ENCODE results near the gene FLOT2.
"Not testable (repeated sequence)": the region's sequence is repeated elsewhere in the genome, so short reads cannot be mapped to it uniquely, and the experiment has no call there.

FLOT2 gene

DNA sequence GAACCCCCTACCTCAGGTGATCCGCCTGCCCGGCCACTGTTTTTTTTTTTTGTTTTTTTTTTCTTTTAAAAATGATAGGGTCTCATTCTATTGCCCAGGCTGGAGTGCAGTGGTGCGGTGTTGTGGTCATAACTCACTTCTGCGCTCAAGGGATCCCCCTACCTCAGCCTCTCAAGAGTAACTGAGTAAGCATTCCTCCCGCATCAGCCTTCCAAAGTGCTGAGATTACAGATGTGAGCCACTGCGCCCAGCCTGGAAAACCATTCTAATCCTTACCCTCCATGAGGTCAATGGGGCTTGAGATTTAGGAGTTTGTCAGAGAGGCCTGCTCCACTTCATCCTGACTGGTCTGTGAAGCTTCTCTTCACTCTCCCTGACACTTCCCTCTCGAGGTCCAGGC, 30.3 kb downstream of the FLOT2 start:
- DNase-seq = no peak

- DNase-seq = peak; percentile 59
Observed at GRCh38 chr17:28865946-28866752, 31.4 kb downstream of the FLOT2 start.

DNA sequence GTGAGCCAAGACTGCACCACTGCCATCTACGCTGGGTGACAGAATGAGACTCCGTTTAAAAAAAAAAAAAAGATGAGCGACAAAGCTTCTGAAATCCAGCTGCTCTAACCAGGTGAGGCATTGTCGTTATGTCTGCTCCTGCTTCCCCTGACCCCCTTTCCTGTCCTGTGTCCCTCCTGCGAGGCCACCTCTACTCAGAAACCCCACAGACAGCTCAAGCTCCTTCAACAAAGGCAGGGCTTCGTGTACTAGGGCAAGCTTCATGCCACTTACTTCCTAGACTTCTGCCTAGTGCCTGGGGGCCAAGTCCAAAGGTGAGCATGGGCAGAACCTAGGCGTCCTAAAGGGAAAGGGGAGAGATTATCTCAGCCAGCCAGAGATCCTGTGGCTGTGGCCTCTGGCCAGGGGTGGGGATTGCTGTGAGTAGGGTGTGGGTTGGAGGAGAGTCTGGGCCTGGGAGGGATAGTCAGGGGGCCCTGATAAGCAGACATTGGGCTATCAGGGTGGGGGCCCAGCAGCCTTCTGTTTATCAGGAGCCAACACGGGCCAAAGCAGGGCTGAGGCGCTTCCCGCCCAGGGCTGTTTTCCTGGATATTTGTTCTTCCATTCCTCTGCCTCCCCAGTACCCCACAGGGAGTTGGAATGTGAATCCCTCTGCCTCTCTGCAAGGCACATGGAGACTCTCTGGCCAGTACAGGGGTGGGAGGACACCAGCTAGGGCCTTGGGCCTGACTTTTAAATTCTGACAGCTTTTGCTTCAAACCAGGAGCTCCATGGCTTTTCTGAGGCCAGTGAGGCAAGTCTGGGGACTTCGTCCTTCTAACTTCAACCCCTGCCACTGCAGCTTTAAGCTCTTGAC, 32.3 kb downstream of the FLOT2 start:
- no peak for DNase-seq

GRCh38 chr17:28863953-28864352, 33.6 kb downstream of the FLOT2 start:
- no peak for DNase-seq

DNA sequence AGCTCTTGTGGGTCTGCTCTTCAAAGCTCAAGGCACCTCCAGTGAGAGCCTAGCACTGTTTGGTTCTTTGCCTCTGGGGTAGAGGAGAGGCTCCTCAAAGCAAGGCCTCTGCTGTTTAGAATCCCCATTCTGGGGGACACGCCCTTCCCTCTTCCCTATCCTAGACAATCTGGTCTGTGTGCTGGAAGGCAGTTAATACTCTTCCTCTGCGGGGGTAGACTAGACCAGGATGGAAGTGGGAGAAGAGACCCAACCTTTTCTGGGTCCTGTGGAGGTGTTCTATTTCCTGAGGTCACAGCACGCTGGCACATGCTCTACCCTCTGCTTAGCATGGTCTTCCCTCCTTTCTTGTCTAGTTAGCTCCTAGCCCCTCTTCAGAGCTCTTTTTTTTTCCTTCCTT, 35.0 kb downstream of the FLOT2 start:
- DNase-seq = no peak

DNA sequence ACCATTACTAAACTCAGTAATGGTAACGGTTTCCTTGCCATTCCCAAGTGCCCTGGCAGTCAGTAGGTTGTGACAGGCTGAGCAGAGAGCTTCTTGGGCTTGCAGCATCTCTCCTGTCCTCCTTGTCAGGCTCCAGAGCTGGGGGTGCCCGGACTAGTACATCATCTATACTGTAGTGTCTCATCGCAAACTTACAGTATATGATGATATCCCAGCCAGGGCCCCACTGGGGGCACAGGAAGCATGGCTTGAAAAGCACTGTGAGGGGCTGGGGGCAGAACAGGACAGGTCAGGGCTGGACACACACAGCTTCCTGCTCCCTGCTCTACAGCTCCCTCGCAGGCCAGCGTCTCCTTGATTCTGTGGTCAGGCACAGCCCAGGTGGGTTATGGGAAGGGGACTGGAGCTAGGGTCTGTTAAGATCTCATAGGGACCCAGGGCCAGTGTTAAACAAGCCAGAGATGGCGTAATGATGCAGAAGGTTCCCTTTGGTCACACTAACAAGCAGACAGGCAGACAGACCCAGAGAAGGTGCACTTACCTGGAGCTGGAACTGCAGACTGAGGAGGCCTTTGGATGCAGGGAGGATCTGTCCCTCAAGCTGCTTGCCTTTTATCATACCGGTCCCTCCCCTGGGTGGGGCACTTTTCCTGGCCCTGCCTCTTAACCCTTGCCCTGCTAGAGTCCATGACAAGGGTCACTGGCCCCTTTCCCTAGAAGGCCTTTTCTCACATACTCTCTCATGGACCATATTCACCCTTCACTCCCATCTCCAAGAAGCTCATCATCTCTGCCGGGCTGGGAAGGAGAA, 35.9 kb downstream of the FLOT2 start:
- no peak for DNase-seq

GRCh38 chr17:28860363-28860808, 37.1 kb downstream of the FLOT2 start:
- no peak for DNase-seq

DNA sequence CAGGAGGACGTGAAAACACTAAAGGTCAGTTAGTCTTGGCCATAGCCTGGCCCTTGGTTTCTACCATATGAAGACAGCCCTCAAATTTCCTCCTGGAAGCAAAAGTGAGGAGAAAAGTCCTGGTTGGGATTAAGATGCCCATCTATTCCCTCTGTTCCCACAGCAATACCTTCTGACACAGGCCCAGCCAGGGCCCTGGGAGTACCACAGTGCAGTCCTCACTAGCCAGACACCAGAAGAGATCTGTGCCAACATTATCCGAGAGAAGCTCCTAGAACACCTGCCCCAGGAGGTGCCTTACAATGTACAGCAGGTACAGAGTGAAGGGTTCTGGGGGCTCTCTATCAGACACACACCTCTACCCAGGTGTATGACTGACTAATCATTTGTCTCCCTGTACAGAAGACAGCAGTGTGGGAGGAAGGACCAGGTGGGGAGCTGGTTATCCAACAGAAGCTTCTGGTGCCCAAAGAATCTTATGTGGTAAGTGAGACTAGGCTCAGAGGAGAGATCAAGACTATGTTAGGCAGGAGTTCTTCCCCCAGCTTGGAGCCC, 38.7 kb downstream of the FLOT2 start:
- DNase-seq = no peak

GRCh38 chr17:28857905-28858800, 39.4 kb downstream of the FLOT2 start:
- DNase-seq = no peak

DNA sequence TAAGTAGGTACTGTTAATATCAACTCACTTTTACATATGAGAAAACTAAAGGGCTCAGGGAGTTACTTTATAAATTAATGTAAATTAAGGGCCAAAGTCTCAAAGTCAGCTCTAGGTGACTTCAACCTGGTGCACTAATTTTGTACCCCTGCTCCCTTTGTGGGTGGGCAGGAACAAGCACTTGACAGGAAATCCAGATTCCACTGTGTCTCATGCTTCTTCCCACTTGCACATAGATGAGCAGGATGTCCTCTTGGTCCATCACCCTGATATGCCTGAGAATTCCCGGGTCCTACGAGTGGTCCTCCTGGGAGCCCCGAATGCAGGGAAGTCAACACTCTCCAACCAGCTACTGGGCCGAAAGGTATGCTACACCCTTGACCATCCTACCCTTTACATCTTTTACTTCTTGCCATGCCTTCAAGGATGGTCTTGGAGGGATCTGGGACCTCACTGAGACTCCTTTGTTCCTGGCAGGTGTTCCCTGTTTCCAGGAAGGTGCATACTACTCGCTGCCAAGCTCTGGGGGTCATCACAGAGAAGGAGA, 41.4 kb downstream of the FLOT2 start:
- DNase-seq = no peak

DNA sequence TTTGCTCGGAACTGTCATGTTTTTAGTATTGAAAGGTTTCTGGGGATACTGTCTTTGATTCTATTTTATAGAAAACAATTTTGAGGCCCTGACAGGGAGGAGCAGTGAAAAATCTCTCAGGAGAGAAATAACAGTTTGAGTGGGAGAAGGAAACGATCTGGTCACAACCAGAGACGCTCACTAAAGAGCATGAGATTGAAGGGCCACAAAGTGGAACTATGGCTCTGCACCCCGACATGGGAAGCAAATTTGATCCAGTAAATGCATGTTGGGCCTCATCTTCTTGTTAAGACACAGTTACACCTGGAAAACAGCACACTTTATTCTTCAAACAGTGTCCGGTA, 42.2 kb downstream of the FLOT2 start:
- no peak for DNase-seq

DNA sequence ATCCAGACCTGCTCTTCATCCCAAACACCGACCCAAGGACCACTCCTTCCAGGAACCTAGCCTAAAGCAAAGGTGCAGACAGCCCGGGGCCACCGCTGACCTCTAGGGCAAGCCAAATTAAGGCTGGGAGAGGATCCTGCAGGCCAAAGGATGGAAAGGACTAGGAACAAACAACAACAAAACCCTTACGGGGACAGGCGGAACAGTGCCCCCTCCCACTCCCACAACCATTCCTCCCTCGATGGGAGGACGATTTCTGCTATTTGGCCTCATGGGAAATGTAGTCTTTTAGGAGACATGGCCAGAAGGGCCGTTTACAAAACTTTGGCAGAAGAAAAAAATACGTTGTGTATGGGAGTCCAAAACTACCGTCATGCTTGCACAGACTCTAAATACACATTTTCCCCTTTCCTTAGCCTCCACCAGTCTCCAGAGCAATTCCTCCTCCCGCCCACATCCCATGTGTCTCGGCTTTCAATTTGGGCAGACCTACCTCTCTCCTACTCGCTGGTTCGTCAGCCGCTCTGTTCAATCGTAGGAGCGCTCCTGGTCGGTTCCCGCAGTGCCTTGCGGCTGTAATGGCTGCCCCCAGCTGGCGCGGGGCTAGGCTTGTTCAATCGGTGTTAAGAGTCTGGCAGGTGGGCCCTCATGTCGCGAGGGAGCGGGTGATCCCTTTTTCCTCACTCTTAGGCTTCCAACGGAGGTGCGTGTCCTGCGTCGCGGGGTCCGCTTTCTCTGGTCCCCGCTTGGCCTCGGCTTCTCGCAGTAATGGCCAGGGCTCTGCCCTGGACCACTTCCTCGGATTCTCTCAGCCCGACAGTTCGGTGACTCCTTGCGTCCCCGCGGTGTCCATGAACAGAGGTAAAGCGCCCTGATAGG, 42.8 kb downstream of the FLOT2 start, which contains the start of gene ERAL1:
Gene ERAL1 (plus strand): TSS at position 560 of the 879 bp plus-strand sequence. CDS start 19 bp downstream, at position 579.
- peak; percentile 83 for DNase-seq

- DNase-seq = no peak
Observed at GRCh38 chr17:28853295-28853694, 44.2 kb downstream of the FLOT2 start.

DNA sequence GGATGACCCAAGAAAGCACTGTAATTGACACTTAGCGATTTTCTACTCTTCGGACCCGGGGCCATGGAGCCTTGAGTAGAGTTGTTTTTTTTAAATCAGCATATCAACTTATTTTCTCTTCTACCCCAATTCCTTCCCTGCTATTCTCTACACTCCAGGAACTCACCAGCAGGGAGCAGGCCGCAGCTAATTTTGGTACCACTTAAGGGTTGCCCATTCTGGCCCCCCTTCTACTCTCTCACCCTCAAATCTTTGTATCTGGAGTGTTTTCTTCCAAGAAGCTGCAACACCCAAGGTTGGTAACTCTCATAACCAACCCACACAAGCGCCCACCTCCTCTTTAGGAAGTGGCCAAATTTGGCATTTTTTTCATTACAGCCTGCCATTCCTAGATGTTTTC, 48.3 kb downstream of the FLOT2 start:
- DNase-seq = no peak

GRCh38 chr17:28848667-28849066, 48.9 kb downstream of the FLOT2 start:
- DNase-seq = not testable (repeated sequence)

DNA sequence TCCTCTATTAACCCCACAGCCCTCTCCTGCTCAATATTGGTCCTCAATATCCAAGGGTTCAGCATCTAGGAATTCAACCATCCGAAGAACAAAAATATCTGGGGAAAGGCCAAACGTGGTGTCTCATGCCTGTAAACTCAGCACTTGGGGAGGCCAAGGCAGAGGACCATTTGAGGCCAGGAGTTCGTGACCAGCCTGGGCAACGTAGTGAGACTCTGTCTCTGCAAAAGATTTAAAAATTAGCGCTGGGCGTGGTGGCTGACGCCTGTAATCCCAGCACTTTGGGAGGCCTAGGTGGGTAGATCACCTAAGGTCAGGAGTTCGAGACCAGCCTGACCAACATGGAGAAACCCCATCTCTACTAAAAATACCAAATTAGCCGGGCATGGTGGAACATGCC, 50.8 kb downstream of the FLOT2 start:
- DNase-seq = not testable (repeated sequence)

DNA sequence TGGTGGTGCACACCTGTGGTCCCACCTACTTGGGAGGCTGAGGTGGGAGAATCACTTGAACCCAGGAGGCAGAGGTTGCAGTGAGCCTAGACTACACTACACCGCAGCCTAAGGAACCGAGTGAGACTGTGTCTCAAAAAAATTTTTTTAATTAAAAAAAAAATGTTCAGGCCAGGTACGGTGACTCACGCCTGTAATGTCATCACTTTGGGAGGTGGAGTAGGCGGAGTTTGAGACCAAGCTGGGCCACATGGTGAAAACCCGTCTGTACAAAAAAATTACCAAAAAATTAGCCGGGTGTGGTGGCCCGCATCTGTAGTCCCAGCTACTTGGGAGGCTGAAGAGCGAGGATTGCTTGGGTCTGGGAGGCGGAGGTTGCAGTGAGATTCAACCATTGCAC, 51.3 kb downstream of the FLOT2 start:
- DNase-seq = no peak

DNA sequence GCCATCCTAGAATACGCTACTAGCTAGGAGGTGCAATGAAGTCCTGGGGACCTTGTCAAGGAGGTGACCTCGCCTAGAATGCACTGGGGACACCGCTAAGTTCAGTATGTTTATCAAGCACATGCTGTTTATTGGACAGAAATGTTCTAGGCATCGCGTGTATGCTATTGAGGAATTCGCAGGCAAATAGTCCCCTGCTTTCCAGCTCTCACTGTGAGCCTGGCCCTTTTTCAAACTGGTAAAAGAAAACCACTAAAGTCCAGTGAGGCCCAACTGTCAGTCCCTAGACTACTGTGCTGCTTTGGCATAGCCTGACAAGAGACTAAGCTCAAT, 53.8 kb downstream of the FLOT2 start:
- DNase-seq = no peak

GRCh38 chr17:28842282-28843012, 55.1 kb downstream of the FLOT2 start, which contains the start of gene FAM222B:
FAM222B (minus strand) TSS chr17:28842790; CDS start chr17:28766667, 76,123 bp downstream.
- DNase-seq = peak; percentile 84

DNA sequence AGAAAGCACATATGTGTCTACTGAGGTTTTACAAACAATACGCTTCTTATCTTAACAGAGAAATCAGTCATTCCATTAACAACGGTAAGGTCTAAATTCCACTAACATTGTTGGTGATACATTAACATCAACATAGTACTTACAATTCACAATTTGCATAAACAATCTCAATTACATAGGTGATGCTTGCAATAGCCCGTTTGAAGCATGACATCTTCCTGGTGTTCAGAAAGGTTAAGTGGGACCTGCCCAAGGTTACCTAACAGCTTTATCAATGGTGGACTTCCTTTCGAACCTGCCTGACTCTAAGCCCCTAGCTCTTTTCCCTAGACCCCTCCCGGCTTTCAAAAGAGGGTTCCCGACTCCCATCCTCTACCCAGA, 55.6 kb downstream of the FLOT2 start:
- DNase-seq = no peak
